ENCODE results near the gene NUFIP1.
"Not testable (repeated sequence)": the region's sequence is repeated elsewhere in the genome, so short reads cannot be mapped to it uniquely, and the experiment has no call there.

The NUFIP1 gene

DNA sequence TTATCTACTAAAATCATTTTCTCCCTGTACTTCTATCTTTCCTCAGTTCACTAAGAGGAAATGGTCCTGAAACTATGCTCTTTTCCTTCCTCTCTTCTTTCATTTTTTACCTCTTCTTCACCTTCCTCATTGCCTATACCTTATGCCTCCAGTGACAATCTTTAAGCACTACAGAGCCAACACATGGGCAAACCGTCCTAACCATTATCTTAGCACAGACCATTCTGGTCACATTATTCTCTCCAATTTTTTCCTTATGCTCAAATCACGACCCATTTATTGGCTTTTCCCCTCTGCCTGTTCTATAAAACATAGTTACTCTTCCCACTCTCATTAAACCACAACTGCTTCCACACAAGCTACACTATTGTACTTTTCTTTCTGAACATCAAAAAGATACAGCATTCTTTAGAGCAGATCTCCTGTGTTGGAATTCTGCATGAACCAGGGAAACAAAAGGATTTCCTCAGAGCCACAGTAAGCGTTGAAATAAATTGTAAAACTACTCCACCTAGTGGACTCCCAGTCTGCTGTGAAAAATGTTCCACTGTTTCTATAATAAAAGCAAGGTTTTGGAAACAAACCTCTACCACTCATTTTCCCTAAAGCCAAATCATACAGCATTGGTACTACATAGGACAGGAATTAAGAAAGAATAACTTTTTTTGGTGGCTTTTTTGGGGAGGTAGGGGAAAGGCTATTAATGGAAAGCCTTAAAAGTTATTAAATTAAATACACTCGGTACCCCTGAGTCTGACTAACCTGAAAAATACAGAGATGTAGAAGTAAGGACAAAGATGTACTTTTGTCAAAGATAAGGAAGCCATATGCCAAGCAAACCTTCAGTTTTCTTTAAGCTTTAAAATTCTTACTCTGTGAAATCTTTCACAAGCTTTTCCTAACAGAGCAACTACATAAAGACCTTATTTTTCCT, 19.5 kb downstream of the NUFIP1 start:
- peak; percentile 27 for DNase-seq

- DNase-seq, result no peak
Observed at GRCh38 chr13:44968434-44968815, 20.8 kb downstream of the NUFIP1 start.

DNA sequence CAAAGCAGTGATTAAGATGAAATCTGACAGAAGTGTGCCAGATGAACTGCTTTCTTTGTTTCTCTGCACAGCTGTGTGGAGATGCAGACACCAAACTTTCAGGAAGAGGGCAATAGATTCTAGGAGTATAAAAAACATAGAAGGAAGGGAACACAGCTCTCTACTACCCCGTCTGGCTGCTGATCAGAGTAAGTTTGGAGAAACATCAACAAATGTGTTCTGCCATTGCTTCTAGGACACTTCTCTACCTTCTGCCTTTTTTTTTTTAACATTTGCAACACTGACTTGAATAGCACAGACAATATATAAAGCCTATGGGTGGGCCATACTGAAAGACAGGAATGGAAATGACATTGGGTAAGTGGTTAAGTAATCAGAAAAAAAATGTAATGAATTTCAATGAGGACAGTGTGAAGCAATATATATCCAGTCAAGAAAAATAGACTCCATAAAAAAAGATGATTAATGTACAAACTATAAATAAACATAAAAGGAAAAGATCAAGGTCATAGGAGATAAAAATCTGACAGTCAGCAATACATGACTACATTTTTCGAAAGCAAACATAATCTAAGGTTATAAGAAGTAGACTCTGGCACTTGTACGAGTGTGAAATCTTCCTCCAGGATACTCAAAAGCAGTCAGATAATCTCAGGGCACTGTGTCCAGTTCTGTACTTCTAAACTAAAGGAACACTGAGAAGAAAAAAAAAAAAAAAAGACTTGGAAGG, 21.4 kb downstream of the NUFIP1 start:
- no peak for DNase-seq

GRCh38 chr13:44961997-44962396, 27.3 kb downstream of the NUFIP1 start:
- DNase-seq, result no peak

DNA sequence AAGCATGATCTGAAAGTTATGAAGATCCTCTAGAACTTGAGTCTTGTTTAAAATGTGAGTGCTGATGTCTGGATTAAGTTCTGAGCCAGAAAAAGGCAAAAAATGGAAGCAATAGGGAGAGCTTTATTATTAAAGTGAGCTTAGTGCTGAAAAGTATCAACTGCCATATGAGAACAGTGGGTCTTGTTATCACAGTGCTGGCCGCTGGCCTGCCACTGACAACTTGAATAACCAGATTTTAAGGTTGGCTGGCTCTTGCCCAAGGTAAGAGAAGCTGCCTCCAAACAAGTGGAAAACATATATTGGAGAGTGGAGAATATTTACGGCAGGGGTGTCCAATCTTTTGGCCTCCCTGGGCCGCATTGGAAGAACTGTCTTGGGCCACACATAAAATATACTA, 33.9 kb downstream of the NUFIP1 start:
- no peak for DNase-seq

DNA sequence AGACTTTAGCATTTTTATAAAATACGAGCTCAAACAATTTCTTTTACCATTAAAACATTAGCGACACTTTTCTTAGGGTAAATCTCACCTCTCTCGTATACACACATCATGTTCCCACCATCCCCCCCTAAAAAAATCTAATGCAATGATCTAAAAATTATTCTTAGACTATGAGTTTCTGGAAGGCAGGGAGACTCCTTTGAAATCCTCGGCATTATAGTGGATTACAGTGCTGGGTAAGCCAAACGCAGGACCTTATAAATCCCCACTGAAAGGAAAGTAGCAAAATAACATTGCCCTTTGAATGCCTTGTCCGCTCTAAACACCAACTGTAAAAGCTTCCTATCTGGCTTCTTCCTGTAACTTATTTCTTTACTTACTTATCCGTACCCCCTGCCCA, 35.0 kb downstream of the NUFIP1 start:
- no peak for DNase-seq

DNA sequence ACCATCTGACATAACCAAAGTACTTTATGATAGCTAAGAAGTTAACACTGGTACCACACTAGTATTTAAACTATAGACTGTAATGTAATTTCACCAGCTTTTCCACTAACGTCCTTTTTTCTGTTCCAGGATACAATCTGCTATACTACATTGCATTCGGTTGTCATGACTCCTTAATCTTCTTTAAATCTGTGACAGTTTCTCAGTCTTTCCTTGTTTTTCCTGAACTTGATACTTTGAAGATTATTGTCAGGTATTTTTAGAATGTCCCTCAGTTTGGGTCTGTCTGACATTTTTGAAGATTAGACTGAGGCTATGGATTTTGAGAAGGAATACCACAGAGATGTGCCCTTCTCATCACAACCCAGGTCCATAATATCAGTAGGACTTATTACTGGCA, 36.6 kb downstream of the NUFIP1 start:
- no peak for DNase-seq

DNA sequence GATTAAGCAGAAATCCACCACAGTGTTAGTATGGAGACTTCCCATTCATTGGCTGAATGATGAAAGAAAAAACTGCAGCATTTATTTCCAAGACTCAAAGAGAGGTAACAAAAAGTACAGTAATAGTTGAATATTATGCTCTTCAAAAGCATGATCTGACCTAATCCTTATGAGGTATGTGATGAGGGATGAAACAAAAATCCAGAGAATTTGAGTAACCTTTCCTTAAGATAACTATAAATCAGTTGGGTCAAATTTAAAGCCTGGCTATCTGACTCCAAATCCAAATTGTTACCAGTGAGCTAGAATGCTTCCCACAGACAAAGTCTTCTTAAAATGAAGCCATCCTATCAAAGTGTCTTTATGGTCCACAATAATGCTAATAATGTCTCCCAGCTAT, 38.1 kb downstream of the NUFIP1 start:
- no peak for DNase-seq

DNA sequence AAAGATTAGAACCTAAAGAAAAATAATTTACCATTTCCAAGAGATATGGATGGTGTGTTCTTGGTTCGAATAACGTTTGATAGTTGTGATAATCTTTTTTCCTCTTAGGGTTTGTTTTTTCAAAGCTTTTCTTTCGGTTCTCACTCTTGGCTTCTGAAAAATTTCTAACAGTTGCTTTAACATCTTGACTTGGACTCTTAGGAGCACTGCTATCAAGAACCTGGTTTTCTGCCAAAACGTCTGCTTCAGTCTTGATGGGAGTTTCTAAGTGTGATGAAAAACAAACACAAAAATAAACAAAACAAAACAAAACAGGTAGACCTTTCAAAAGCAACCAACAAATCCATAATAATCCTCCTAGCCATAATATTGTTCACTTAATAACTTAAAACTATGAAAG, 45.9 kb downstream of the NUFIP1 start:
- not testable (repeated sequence) for DNase-seq

DNA sequence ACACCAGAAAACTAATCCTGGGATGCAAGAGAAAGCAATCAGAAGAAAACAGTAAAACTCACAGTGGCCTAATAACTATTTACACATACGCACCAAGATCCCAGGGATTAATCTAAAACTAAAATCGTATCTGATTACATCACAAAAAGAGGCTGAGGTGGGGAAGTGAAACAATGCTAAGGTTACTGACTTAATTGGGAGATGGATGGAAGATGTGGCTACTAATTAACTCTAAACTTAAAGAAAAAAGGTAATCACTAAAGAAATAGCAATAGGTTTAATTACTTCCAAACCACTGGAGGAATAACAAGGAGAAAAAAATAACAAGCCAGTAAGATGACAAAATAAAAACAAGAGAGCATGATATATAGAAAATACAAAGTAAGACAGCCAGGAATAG, 50.4 kb downstream of the NUFIP1 start:
- no peak for DNase-seq

DNA sequence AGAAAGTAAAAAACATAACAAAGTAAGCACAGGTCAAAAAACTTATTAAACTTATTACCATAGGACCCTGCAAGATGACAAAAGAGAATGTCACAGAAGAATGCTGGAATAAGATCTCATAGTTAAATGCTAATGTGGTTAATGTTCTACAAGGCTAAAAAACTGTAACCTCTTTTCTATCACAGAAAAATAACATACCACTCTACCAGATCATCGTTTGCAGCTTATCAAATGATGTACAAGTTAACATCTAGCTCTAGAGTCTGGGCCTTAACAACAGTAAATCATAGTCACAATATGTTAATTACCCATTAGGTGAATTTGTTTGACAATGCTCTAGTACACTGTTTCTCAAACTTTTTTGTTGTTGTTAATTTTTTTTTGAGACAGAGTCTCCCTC, 53.0 kb downstream of the NUFIP1 start:
- DNase-seq, result no peak

DNA sequence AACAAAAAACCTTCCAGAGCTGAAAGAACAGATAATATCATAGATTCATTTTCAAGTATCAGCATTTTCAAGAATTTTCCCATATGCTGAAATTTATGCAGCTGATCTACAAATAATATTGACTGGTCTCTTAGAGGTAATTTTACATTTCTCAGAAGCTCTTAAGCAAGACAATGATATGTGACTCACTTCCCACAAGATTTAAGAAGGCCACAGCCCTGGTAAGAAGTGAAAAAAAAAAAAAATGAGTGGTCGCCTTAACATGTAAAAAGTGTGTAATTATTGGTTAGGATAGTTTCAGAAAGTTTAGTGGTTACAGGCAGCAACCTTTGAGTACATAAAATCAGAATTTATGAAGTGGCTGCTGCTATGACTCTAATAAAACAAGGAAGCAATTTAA, 54.5 kb downstream of the NUFIP1 start:
- DNase-seq, result no peak

DNA sequence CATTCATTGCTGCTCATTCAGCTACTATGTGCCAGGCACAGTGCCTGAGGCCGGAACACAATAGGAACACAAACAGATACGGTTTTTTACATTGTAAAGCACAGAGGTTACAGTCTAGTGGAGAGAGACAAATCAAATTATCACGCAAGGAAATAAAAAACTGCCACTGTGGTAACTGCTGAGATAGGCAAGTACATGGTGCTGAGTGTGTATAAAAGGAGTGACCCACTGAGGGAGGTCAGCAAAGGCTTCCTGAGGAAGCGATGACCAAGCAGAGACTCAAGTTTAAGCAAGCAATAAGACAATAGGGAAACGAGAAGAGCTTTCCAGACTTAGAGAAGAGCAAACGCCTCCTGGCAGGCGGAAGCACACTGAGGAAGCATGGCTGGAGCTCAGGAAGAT, 56.4 kb downstream of the NUFIP1 start:
- no peak for DNase-seq

- no peak for DNase-seq
Observed at GRCh38 chr13:44932171-44932849, 57.0 kb downstream of the NUFIP1 start.

DNA sequence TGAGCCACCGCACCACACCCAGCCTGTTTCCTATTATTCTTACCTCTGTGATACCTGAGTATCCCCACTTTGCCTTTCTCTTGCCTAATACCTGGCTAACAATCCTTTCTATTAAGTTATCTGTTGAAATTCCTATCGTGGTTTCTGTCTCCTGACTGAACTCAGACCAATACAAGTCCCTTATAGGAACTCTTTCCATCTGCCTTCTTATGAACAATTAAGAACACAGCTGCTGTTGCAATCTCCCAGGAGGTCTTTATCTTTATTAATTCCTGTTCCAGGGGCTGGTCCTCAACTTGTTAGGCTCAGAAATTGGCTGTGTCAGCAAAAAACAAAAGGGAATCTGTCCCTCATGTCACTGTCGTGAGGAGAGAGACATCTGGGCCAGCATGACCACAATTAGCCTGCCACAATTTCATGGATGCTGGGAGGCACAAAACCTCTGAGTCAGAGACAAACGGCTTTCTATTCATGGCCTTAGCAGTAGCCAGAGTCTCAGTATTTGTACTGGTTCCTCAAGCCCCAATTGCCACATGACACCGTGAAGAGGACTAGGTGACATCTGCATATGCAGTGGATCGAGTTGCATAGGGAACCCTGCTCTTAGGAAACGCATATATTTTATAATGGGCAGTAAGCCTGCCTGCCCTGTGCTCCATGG, 58.2 kb downstream of the NUFIP1 start:
- DNase-seq, result no peak

GRCh38 chr13:44930280-44930679, 59.0 kb downstream of the NUFIP1 start:
- DNase-seq, result no peak

DNA sequence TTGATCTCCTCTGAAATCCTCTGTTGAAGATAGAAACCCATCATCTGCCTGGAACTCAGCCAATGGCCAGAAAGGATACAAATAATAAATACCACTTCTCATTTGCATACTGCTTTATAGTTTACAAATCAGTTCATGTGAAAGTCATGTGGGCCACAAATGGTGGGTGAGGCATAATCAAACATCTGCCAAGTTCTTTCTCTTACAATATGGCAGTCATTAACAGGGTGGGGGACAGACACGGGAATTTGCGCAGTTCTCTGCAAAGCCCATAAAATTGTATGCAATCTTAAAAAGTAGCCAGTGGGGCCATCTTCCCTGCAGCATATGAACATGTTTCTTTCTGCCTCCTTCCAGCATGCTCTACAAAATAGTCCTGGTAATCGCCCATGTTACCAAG, 59.6 kb downstream of the NUFIP1 start:
- DNase-seq, result no peak

DNA sequence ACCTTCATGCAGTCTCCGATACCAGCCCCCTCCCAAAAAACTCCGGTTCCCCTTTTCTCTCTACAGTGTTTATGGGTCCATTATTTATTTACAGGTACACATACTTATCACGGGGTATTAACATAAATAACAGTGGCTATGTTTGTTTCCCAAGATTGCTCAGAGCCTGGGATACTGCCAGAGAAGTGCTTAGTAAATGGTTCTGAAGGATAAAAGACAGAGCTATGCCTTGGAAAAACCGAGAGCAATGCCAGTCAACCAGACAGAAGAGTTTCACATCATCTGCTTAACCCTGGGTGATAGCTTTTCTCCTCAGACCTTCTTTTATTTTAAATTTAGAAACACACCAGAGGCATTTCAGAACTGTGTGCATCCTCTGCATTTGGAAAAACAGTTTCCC, 61.3 kb downstream of the NUFIP1 start:
- no peak for DNase-seq

GRCh38 chr13:44921931-44922758, 67.1 kb downstream of the NUFIP1 start:
- no peak for DNase-seq

DNA sequence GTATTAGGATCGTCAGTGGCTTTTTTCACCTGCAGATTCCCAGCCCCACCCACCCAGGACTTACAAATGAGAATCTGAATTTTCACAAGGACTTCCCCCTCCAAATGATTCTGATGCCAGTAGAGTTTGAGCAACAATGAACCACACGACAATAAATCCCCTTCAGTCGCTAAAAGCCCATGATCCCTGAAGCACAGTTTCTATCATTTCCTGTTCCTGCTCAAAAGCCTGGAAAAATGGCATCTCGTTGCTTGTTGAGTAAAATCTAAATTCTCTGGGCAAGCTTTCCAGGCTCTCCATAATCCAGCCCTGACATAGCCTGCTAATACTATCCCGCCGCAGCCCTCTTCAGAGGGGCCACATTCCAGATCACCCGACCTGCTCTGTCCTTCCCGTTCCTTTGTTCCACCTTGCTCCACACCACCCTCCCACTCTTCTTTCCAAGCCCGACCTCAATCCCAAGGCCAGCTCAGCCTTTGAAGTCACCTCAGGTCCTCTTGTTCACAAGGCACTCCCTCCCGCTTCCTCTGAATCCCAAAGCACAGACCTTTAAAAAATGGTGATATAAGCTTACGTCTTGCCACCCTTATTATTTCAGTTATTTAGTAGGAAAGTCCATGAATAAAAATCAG, 67.9 kb downstream of the NUFIP1 start:
- no peak for DNase-seq

DNA sequence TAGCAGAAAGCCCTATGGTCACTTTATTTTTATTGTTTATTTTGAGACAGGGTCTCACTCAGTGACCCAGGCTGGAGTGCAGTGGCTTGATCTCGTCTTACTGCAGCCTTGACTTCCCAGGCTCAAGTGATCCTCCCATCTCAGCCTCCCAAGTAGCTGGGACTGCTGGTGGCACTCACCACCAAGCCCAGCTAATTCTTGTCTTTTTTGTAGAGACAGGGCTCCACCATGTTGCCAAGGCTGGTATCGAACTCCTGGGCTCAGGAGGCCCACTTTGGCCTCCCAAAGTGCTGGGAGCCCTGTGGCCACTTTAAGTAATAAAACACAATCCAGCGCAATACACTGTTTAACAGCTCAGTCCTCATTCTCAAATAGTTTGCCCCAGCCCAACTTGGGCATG, 69.3 kb downstream of the NUFIP1 start:
- DNase-seq, result no peak

Data from GDM1 (cell line).